ENCODE results near the gene MACROD2. TPM values are rescaled to one million over a fixed set of nuclear protein-coding genes. Genes with fewer than 3 reads are reported as not detected.

MACROD2 gene
- total RNA-seq, 2 donors from 2014 or later = not detected

- H3K36me3 Mint-ChIP-seq (ENCODE audit: insufficient read depth in 2 of 2) = peaks cover 0 to 2% of the 10 kb centered on the region in 2 donors
- H3K27ac Mint-ChIP-seq = no peak overlapping the region
- H3K9me3 Mint-ChIP-seq = peaks cover 6 to 13% of the 10 kb centered on the region in 2 donors
- H3K4me3 Mint-ChIP-seq = no peak overlapping the region
- ATAC-seq (replicated peaks in 1 of 2) (no peak), DNase-seq (no peak)
- H3K4me1 Mint-ChIP-seq (ENCODE audit: low read depth) = no peaks in the 10 kb centered on the region
- no peaks in the 10 kb centered on the region for H3K27me3 Mint-ChIP-seq (ENCODE audit: low read depth)
Observed at GRCh38 chr20:14497004-14497403, 501.7 kb downstream of the MACROD2 start.

GRCh38 chr20:14498772-14499171 is 503.5 kb downstream of the MACROD2 start:
- Mint-ChIP-seq H3K4me1 (ENCODE audit: low read depth) (no peaks in the 10 kb centered on the region), H3K36me3 (ENCODE audit: insufficient read depth in 2 of 2) (peaks cover 0 to 2% of the 10 kb centered on the region in 2 donors), H3K27me3 (ENCODE audit: low read depth) (no peaks in the 10 kb centered on the region), H3K4me3 (no peak overlapping the region), H3K9me3 (peaks cover 6 to 16% of the 10 kb centered on the region in 2 donors), H3K27ac (no peak overlapping the region)
- DNase-seq (no peak), ATAC-seq (replicated peaks in 1 of 2) (no peak)

GRCh38 chr20:14505476-14505875 is 510.2 kb downstream of the MACROD2 start:
- peaks cover 3 to 8% of the 10 kb centered on the region in 2 donors for H3K9me3 Mint-ChIP-seq
- no peak for ATAC-seq (replicated peaks in 1 of 2)
- H3K36me3 Mint-ChIP-seq (ENCODE audit: insufficient read depth in 2 of 2) = no peaks in the 10 kb centered on the region
- H3K27me3 Mint-ChIP-seq (ENCODE audit: low read depth) = no peaks in the 10 kb centered on the region
- no peaks in the 10 kb centered on the region for H3K4me1 Mint-ChIP-seq (ENCODE audit: low read depth)
- H3K4me3 Mint-ChIP-seq = no peak overlapping the region
- no peak for DNase-seq
- no peak overlapping the region for H3K27ac Mint-ChIP-seq

GRCh38 chr20:14507711-14508110 is 512.4 kb downstream of the MACROD2 start:
- no peak overlapping the region for H3K4me3 Mint-ChIP-seq
- H3K27me3 Mint-ChIP-seq (ENCODE audit: low read depth) = no peaks in the 10 kb centered on the region
- H3K9me3 Mint-ChIP-seq = peaks cover 8 to 10% of the 10 kb centered on the region in 2 donors
- no peaks in the 10 kb centered on the region for H3K36me3 Mint-ChIP-seq (ENCODE audit: insufficient read depth in 2 of 2)
- H3K27ac Mint-ChIP-seq = no peak overlapping the region
- ATAC-seq (replicated peaks in 1 of 2) (no peak), DNase-seq (no peak)
- H3K4me1 Mint-ChIP-seq (ENCODE audit: low read depth) = no peaks in the 10 kb centered on the region

GRCh38 chr20:14510341-14510740 is 515.0 kb downstream of the MACROD2 start:
- H3K27ac Mint-ChIP-seq = no peak overlapping the region
- ATAC-seq (replicated peaks in 1 of 2) = no peak
- no peaks in the 10 kb centered on the region for H3K27me3 Mint-ChIP-seq (ENCODE audit: low read depth)
- H3K9me3 Mint-ChIP-seq = peaks cover 8 to 11% of the 10 kb centered on the region in 2 donors
- no peak for DNase-seq
- no peaks in the 10 kb centered on the region for H3K4me1 Mint-ChIP-seq (ENCODE audit: low read depth)
- H3K36me3 Mint-ChIP-seq (ENCODE audit: insufficient read depth in 2 of 2) = no peaks in the 10 kb centered on the region
- H3K4me3 Mint-ChIP-seq = no peak overlapping the region

GRCh38 chr20:14512839-14513238 is 517.5 kb downstream of the MACROD2 start:
- no peaks in the 10 kb centered on the region for H3K36me3 Mint-ChIP-seq (ENCODE audit: insufficient read depth in 2 of 2)
- ATAC-seq (replicated peaks in 1 of 2) (no peak), DNase-seq (no peak)
- H3K27ac Mint-ChIP-seq = no peak overlapping the region
- H3K4me1 Mint-ChIP-seq (ENCODE audit: low read depth) = no peaks in the 10 kb centered on the region
- H3K9me3 Mint-ChIP-seq = peaks cover 6 to 12% of the 10 kb centered on the region in 2 donors
- no peak overlapping the region for H3K4me3 Mint-ChIP-seq
- H3K27me3 Mint-ChIP-seq (ENCODE audit: low read depth) = no peaks in the 10 kb centered on the region

GRCh38 chr20:14518648-14519047 is 523.3 kb downstream of the MACROD2 start:
- no peaks in the 10 kb centered on the region for H3K4me1 Mint-ChIP-seq (ENCODE audit: low read depth)
- no peak for DNase-seq
- H3K27ac Mint-ChIP-seq = no peak overlapping the region
- H3K4me3 Mint-ChIP-seq = no peak overlapping the region
- no peak for ATAC-seq (replicated peaks in 1 of 2)
- H3K36me3 Mint-ChIP-seq (ENCODE audit: insufficient read depth in 2 of 2) = no peaks in the 10 kb centered on the region
- no peaks in the 10 kb centered on the region for H3K27me3 Mint-ChIP-seq (ENCODE audit: low read depth)
- peaks cover 5 to 14% of the 10 kb centered on the region in 2 donors for H3K9me3 Mint-ChIP-seq

- Mint-ChIP-seq H3K4me1 (ENCODE audit: low read depth) (no peaks in the 10 kb centered on the region), H3K4me3 (no peak overlapping the region), H3K27me3 (ENCODE audit: low read depth) (no peaks in the 10 kb centered on the region), H3K27ac (no peak overlapping the region), H3K9me3 (peaks cover 6 to 16% of the 10 kb centered on the region in 2 donors), H3K36me3 (ENCODE audit: insufficient read depth in 2 of 2) (no peaks in the 10 kb centered on the region)
- ATAC-seq (replicated peaks in 1 of 2) = no peak
- DNase-seq = no peak
Observed at GRCh38 chr20:14521016-14521415, 525.7 kb downstream of the MACROD2 start.

GRCh38 chr20:14521436-14521835 is 526.1 kb downstream of the MACROD2 start:
- Mint-ChIP-seq H3K9me3 (peaks cover 6 to 16% of the 10 kb centered on the region in 2 donors), H3K27me3 (ENCODE audit: low read depth) (no peaks in the 10 kb centered on the region), H3K4me3 (no peak overlapping the region), H3K27ac (no peak overlapping the region), H3K36me3 (ENCODE audit: insufficient read depth in 2 of 2) (no peaks in the 10 kb centered on the region), H3K4me1 (ENCODE audit: low read depth) (no peaks in the 10 kb centered on the region)
- DNase-seq (no peak), ATAC-seq (replicated peaks in 1 of 2) (no peak)

GRCh38 chr20:14522595-14522994 is 527.3 kb downstream of the MACROD2 start:
- Mint-ChIP-seq H3K27ac (no peak overlapping the region), H3K9me3 (peaks cover 6 to 12% of the 10 kb centered on the region in 2 donors), H3K4me1 (ENCODE audit: low read depth) (no peaks in the 10 kb centered on the region), H3K27me3 (ENCODE audit: low read depth) (no peaks in the 10 kb centered on the region), H3K4me3 (no peak overlapping the region), H3K36me3 (ENCODE audit: insufficient read depth in 2 of 2) (peaks cover 0 to 2% of the 10 kb centered on the region in 2 donors)
- DNase-seq = no peak
- ATAC-seq (replicated peaks in 1 of 2) = no peak

- H3K27me3 Mint-ChIP-seq (ENCODE audit: low read depth) = no peaks in the 10 kb centered on the region
- no peak overlapping the region for H3K4me3 Mint-ChIP-seq
- DNase-seq (no peak), ATAC-seq (replicated peaks in 1 of 2) (no peak)
- H3K9me3 Mint-ChIP-seq = peaks cover 6 to 12% of the 10 kb centered on the region in 2 donors
- H3K36me3 Mint-ChIP-seq (ENCODE audit: insufficient read depth in 2 of 2) = peaks cover 0 to 2% of the 10 kb centered on the region in 2 donors
- H3K27ac Mint-ChIP-seq = no peak overlapping the region
- H3K4me1 Mint-ChIP-seq (ENCODE audit: low read depth) = no peaks in the 10 kb centered on the region
Observed at GRCh38 chr20:14523090-14523489, 527.8 kb downstream of the MACROD2 start.

- no peak for DNase-seq
- Mint-ChIP-seq H3K4me3 (no peak overlapping the region), H3K27me3 (ENCODE audit: low read depth) (no peaks in the 10 kb centered on the region), H3K4me1 (ENCODE audit: low read depth) (no peaks in the 10 kb centered on the region), H3K27ac (no peak overlapping the region), H3K36me3 (ENCODE audit: insufficient read depth in 2 of 2) (peaks cover 0 to 2% of the 10 kb centered on the region in 2 donors), H3K9me3 (peaks cover 11 to 15% of the 10 kb centered on the region in 2 donors)
- ATAC-seq (replicated peaks in 1 of 2) = no peak
Observed at GRCh38 chr20:14525426-14525825, 530.1 kb downstream of the MACROD2 start.

GRCh38 chr20:14526891-14527290 is 531.6 kb downstream of the MACROD2 start:
- no peaks in the 10 kb centered on the region for H3K4me1 Mint-ChIP-seq (ENCODE audit: low read depth)
- H3K27me3 Mint-ChIP-seq (ENCODE audit: low read depth) = no peaks in the 10 kb centered on the region
- peaks cover 11% of the 10 kb centered on the region in 2 donors for H3K9me3 Mint-ChIP-seq
- H3K27ac Mint-ChIP-seq = no peak overlapping the region
- H3K4me3 Mint-ChIP-seq = no peak overlapping the region
- no peak for DNase-seq
- ATAC-seq (replicated peaks in 1 of 2) = no peak
- peaks cover 0 to 2% of the 10 kb centered on the region in 2 donors for H3K36me3 Mint-ChIP-seq (ENCODE audit: insufficient read depth in 2 of 2)

- no peaks in the 10 kb centered on the region for H3K4me1 Mint-ChIP-seq (ENCODE audit: low read depth)
- no peak for ATAC-seq (replicated peaks in 1 of 2)
- no peak for DNase-seq
Observed at GRCh38 chr20:14531786-14532185, 536.5 kb downstream of the MACROD2 start.

More at GRCh38 chr20:14531786-14532185, 536.5 kb downstream of the MACROD2 start:
- Mint-ChIP-seq H3K27me3 (ENCODE audit: low read depth) (no peaks in the 10 kb centered on the region), H3K9me3 (peaks cover 7 to 11% of the 10 kb centered on the region in 2 donors), H3K36me3 (ENCODE audit: insufficient read depth in 2 of 2) (peaks cover 0 to 2% of the 10 kb centered on the region in 2 donors), H3K27ac (no peak overlapping the region), H3K4me3 (no peak overlapping the region)

Measured in activated T-cell treated with anti-CD3 and anti-CD28 coated beads, Interleukin-2, amount 50 U/mL, for 72 hours (primary cell).